Prostate gland (tissue), 2 donors: ENCODE data around the gene C4orf33. TPM values are rescaled to one million over a fixed set of nuclear protein-coding genes. Genes with fewer than 3 reads are reported as not detected.

ENCODE experiments used
- DNase-seq: peaks from one replicate; pipeline ENCODE4 v3.0.0-alpha.2; 2019; ENCODE audit warnings: low spot score
- H3K27ac ChIP-seq, 2 donors: fragments of 200-600 bp; sonication (generic); 2 replicates each; pipeline ENCODE4 v1.5.1; 2017 to 2019
- H3K27me3 ChIP-seq: fragments of 200-600 bp; sonication (generic); replicated peaks from 2 replicates; pipeline ENCODE4 v1.5.1; 2019; ENCODE audit not compliant: insufficient read depth
- H3K36me3 ChIP-seq, 2 donors: fragments of 200-600 bp; sonication (generic); 1 replicate in 1 of 2; 2 replicates in 1 of 2; pipeline versions ENCODE4 v1.5.1 to v1.8.1; 2017 to 2019
- H3K4me1 ChIP-seq: fragments of 200-600 bp; sonication (generic); replicated peaks from 2 replicates; pipeline ENCODE4 v1.5.1; 2019
- H3K4me3 ChIP-seq, 2 donors: fragments of 200-600 bp; sonication (generic); 2 replicates each; pipeline ENCODE4 v1.5.1; 2017 to 2019
- H3K9me3 ChIP-seq: fragments of 200-600 bp; sonication (generic); 2 replicates; pipeline ENCODE4 v1.5.1; 2017
- CTCF ChIP-seq, 4 experiments: fragments of 200-600 bp in 2 of 4; fragments of 450-650 bp in 2 of 4; sonication (generic) in 2 of 4; IDR thresholded peaks; 1 replicate in 3 of 4; 2 replicates in 1 of 4; pipeline ENCODE4 v1.5.1; 2016 to 2019; ENCODE audit warnings: antibody characterized with exemption in 4 of 4, mild to moderate bottlenecking in 2 of 4, moderate library complexity in 2 of 4
- POLR2A ChIP-seq: fragments of 450-650 bp; IDR thresholded peaks from one replicate; pipeline ENCODE4 v1.6.1; 2016; ENCODE audit warnings: antibody characterized with exemption, mild to moderate bottlenecking
- POLR2AphosphoS5 ChIP-seq: sonication (generic); formaldehyde crosslinking; IDR thresholded peaks from one replicate; pipeline ENCODE4 v1.6.1; 2017; ENCODE audit warnings: antibody characterized with exemption
- WGBS: methylation state at CpG from one replicate; pipeline ENCODE4 v1.1.5; 2018; 5-methylcytosine and 5-hydroxymethylcytosine counted together
- intact Hi-C: fragments of 100-400 bp; cut with DNase I; formaldehyde crosslinking; loops from one replicate; pipeline ENCODE4 v1.14.2; 2022
- total RNA-seq, 2 donors: library from RNA; depleted of rRNA; stranded (reverse); fragments of >200 nt; gene quantifications; one replicate each; pipeline ENCODE4 v1.1.0, GENCODE V29; 2016

Gene C4orf33
- total RNA-seq, 2 donors from 2014 or later: 12.1 to 15.2 TPM

GRCh38 chr4:129162450-129162849, 66.5 kb downstream of the C4orf33 start:
- no peaks in the 10 kb centered on the region for H3K27me3 ChIP-seq
- no peaks in the 10 kb centered on the region for H3K36me3 ChIP-seq
- no peak overlapping the region for H3K4me3 ChIP-seq
- no peaks in the 10 kb centered on the region for H3K4me1 ChIP-seq
- DNase-seq: no peak
- intact Hi-C loops: no loop called here
- no peaks in the 10 kb centered on the region for H3K9me3 ChIP-seq
- H3K27ac ChIP-seq: no peak overlapping the region
- no peak for TF ChIP-seq CTCF (IDR thresholded peaks at IDR 0.05)
- no peak for TF ChIP-seq POLR2A
- TF ChIP-seq POLR2AphosphoS5: no peak

GRCh38 chr4:129163427-129163826, 67.5 kb downstream of the C4orf33 start:
- WGBS: 85% methylated on average over 3 of the region's 3 CpGs
- intact Hi-C loops: no loop called here
- DNase-seq: no peak

DNA sequence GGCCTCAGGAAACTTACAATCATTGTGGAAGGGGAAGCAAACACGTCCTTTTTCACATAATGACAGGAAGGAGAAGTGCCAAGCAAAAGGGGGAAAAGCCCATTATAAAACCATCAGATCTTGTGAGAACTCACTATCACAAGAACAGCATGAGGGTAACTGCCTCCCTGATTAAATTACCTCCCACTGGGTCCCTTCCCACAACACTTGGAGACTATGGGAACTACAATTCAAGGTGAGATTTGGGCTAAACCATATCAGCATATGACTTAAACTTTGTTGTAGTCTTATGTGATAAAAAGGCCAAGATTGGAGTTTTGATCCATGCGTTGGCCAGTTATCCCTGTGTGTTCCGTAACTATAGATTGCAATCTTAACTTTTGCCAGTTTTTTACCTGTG, 68.3 kb downstream of the C4orf33 start:
- Histone ChIP-seq H3K9me3 (no peaks in the 10 kb centered on the region), H3K36me3 (no peaks in the 10 kb centered on the region), H3K27ac (no peak overlapping the region), H3K4me3 (no peak overlapping the region), H3K27me3 (no peaks in the 10 kb centered on the region), H3K4me1 (no peaks in the 10 kb centered on the region)
- intact Hi-C loops: no loop called here
- no peak for DNase-seq
- TF ChIP-seq CTCF (IDR thresholded peaks at IDR 0.05) (no peak), POLR2A (no peak)
- WGBS: 58% methylated on average over 3 of the region's 3 CpGs

More at GRCh38 chr4:129163427-129163826, 67.5 kb downstream of the C4orf33 start:
- TF ChIP-seq POLR2AphosphoS5 (no peak), POLR2A (no peak), CTCF (IDR thresholded peaks at IDR 0.05) (no peak)
- H3K9me3 ChIP-seq: no peaks in the 10 kb centered on the region
- H3K36me3 ChIP-seq: no peaks in the 10 kb centered on the region
- no peaks in the 10 kb centered on the region for H3K4me1 ChIP-seq
- H3K4me3 ChIP-seq: no peak overlapping the region
- no peak overlapping the region for H3K27ac ChIP-seq
- no peaks in the 10 kb centered on the region for H3K27me3 ChIP-seq

Other genes starting within 250 kb of the C4orf33 start
- gene SCLT1, start 2.6 kb upstream of the C4orf33 start, total RNA-seq: 1 to 10 TPM; 6.6 to 7.0 TPM